ENCODE measurements around the gene TEDC2.

DNA sequence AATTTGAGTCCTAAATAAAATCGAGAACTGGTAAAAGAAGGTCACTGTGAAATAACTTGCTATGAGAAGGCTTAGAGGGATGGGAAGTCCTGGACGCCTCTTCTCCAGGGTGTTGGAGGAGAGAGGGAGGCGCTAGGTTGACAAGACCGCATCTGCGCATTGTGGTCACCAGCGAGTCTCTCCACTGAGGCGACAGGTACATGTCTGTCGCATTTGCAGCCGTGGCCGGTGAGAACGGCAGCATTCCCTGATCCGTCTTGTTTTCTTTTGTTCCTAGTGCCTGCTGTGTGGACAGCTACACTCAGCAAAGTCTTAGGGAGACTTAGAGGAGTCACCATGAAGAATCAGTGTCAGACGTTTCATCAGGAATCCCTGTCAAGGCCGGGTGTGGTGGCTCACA lies 45.8 kb downstream of the TEDC2 start:
- TF ChIP-seq, protein P1, sequence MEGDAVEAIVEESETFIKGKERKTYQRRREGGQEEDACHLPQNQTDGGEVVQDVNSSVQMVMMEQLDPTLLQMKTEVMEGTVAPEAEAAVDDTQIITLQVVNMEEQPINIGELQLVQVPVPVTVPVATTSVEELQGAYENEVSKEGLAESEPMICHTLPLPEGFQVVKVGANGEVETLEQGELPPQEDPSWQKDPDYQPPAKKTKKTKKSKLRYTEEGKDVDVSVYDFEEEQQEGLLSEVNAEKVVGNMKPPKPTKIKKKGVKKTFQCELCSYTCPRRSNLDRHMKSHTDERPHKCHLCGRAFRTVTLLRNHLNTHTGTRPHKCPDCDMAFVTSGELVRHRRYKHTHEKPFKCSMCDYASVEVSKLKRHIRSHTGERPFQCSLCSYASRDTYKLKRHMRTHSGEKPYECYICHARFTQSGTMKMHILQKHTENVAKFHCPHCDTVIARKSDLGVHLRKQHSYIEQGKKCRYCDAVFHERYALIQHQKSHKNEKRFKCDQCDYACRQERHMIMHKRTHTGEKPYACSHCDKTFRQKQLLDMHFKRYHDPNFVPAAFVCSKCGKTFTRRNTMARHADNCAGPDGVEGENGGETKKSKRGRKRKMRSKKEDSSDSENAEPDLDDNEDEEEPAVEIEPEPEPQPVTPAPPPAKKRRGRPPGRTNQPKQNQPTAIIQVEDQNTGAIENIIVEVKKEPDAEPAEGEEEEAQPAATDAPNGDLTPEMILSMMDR (IDR thresholded peaks at IDR 0.05), result no peak
- no peak for TF ChIP-seq POLR2A (IDR thresholded peaks at IDR 0.05)

Data from uterus (tissue), 2 donors.